ENCODE measurements around the gene RFC1.
A peak's percentile ranks its signal among the peaks of the same experiment; 100 is the strongest.
"Not testable (repeated sequence)": the region's sequence is repeated elsewhere in the genome, so short reads cannot be mapped to it uniquely, and the experiment has no call there.

RFC1 gene

GRCh38 chr4:39365830-39366771, at the start of gene RFC1:
Gene RFC1, minus strand, starts transcription at chr4:39366362. Its CDS starts 121 bp downstream, at chr4:39366241.
- no peak for TF ChIP-seq CTCF (IDR thresholded peaks at IDR 0.05; ENCODE audit: insufficient read depth, low read depth, low read length, missing control alignments)
- peak; percentile 96 for DNase-seq (ENCODE audit: low read depth)
- H3K4me3 ChIP-seq (ENCODE audit: low read length): peak within 1 kb of the TSS; percentile 94

GRCh38 chr4:39415678-39416283, 49.6 kb upstream of the RFC1 start:
- DNase-seq (ENCODE audit: low read depth): no peak
- no peak for TF ChIP-seq CTCF (IDR thresholded peaks at IDR 0.05; ENCODE audit: insufficient read depth, low read depth, low read length, missing control alignments)
- no peak overlapping the region for H3K4me3 ChIP-seq (ENCODE audit: low read length)

GRCh38 chr4:39411561-39411960, 45.4 kb upstream of the RFC1 start:
- DNase-seq (ENCODE audit: low read depth); H3K4me3 ChIP-seq (ENCODE audit: low read length): not testable (repeated sequence)

GRCh38 chr4:39410415-39410814, 44.3 kb upstream of the RFC1 start:
- no peak for TF ChIP-seq CTCF (IDR thresholded peaks at IDR 0.05; ENCODE audit: insufficient read depth, low read depth, low read length, missing control alignments)
- no peak for DNase-seq (ENCODE audit: low read depth)
- no peak overlapping the region for H3K4me3 ChIP-seq (ENCODE audit: low read length)

GRCh38 chr4:39407584-39407885, 41.4 kb upstream of the RFC1 start:
- DNase-seq (ENCODE audit: low read depth): no peak
- no peak overlapping the region for H3K4me3 ChIP-seq (ENCODE audit: low read length)
- TF ChIP-seq CTCF (IDR thresholded peaks at IDR 0.05; ENCODE audit: insufficient read depth, low read depth, low read length, missing control alignments): no peak

- no peak for TF ChIP-seq CTCF (IDR thresholded peaks at IDR 0.05; ENCODE audit: insufficient read depth, low read depth, low read length, missing control alignments)
- no peak within 1 kb of the TSS for H3K4me3 ChIP-seq (ENCODE audit: low read length)
- DNase-seq (ENCODE audit: low read depth): no peak
These were observed 40.8 kb upstream of the RFC1 start, which contains the start of gene KLB for GRCh38 chr4:39406763-39407583. Gene KLB, plus strand, starts transcription at chr4:39406930. Its CDS starts 20 bp downstream, at chr4:39406950.

- peak; percentile 24 for DNase-seq (ENCODE audit: low read depth)
- H3K4me3 ChIP-seq (ENCODE audit: low read length): not testable (repeated sequence)
These were observed 35.5 kb upstream of the RFC1 start for GRCh38 chr4:39401640-39402039.

All from epithelial cell of esophagus (primary cell).